Mucosa of descending colon (tissue), 3 donors: ENCODE measurements around the gene SMARCD3. TPM values are rescaled to one million over a fixed set of nuclear protein-coding genes. Genes with fewer than 3 reads are reported as not detected.

ENCODE experiments used
- ATAC-seq: fragments of 200-7000 bp; cut with Tn5 transposase; one replicate; pipeline ENCODE4 v1.9.1; 2020; ENCODE audit warnings: mild to moderate bottlenecking, moderate library complexity
- DNase-seq, 3 donors: peaks; one replicate each; pipeline ENCODE4 v3.0.0-alpha.2; 2020
- H3K36me3 ChIP-seq: fragments of 200-600 bp; one replicate; pipeline ENCODE4 v1.8.0; 2021; ENCODE audit warnings: low read depth, mild to moderate bottlenecking
- H3K4me1 ChIP-seq: fragments of 200-600 bp; one replicate; pipeline ENCODE4 v1.8.0; 2021; ENCODE audit warnings: low read depth, mild to moderate bottlenecking
- H3K4me3 ChIP-seq: fragments of 200-600 bp; one replicate; pipeline ENCODE4 v1.8.0; 2021; ENCODE audit warnings: mild to moderate bottlenecking
- H3K9me3 ChIP-seq: fragments of 200-600 bp; one replicate; pipeline ENCODE4 v1.8.0; 2021; ENCODE audit warnings: mild to moderate bottlenecking
- intact Hi-C, 2 donors: fragments of 100-400 bp; cut with DNase I in 1 of 2; cut with micrococcal nuclease in 1 of 2; formaldehyde crosslinking; loops; one replicate each; pipeline versions ENCODE4 v1.11.0 to v1.11.1; 2022; cut with DNase I, micrococcal nuclease
- total RNA-seq, 3 donors: library from RNA; stranded (reverse); fragmentation: NEBNext Ultra II Directional in 2 of 3; extraction: Animal tissue kit (Norgen Biotek cat#: 25700) in 2 of 3; gene quantifications; one replicate each; pipeline versions ENCODE4 v1.2.1 to v1.2.4, GENCODE V29; 2021 to 2023
- TF ChIP-seq, protein P1 (sequence below): fragments of 200-600 bp; IDR thresholded peaks from one replicate; pipeline ENCODE4 v1.8.0; 2022; ENCODE audit warnings: antibody characterized with exemption, mild to moderate bottlenecking
- donor health status: DM: no; HTN: no; CAD: no; lungs with moderate emphysema.
- donor health status: DM: no; HTN: no; CAD: no.
- donor health status: DM: no; HTN: yes; CAD: no.

SMARCD3 gene
- total RNA-seq, 3 donors from 2014 or later: 5.1 to 44.3 (median 10.0) TPM

DNA sequence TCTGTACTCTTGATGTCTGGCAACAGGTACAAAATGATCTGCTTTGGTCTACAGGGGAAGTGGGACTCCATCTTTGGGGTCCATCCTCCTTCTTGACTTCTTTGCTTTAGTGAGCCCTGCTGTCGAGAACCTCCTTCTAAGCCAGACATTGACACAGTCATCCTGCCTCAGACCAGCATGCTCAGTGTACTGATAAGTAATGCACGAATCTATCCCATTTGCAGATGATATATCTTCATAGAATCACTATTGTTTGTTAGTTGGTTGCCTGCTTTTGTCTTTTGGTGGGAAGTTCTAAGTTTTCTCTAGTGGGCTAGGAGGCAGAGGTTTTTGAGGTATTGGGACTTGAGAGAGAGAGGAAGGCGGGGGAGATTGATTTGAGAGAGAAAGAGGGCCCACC, 47.1 kb downstream of the SMARCD3 start:
- no peaks in the 10 kb centered on the region for H3K9me3 ChIP-seq
- DNase-seq (no peak), ATAC-seq (no peak)
- intact Hi-C loops: no loop called here
- H3K4me3 ChIP-seq: no peak overlapping the region
- TF ChIP-seq, protein P1, sequence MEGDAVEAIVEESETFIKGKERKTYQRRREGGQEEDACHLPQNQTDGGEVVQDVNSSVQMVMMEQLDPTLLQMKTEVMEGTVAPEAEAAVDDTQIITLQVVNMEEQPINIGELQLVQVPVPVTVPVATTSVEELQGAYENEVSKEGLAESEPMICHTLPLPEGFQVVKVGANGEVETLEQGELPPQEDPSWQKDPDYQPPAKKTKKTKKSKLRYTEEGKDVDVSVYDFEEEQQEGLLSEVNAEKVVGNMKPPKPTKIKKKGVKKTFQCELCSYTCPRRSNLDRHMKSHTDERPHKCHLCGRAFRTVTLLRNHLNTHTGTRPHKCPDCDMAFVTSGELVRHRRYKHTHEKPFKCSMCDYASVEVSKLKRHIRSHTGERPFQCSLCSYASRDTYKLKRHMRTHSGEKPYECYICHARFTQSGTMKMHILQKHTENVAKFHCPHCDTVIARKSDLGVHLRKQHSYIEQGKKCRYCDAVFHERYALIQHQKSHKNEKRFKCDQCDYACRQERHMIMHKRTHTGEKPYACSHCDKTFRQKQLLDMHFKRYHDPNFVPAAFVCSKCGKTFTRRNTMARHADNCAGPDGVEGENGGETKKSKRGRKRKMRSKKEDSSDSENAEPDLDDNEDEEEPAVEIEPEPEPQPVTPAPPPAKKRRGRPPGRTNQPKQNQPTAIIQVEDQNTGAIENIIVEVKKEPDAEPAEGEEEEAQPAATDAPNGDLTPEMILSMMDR: no peak
- H3K36me3 ChIP-seq: no peaks in the 10 kb centered on the region
- H3K4me1 ChIP-seq: no peaks in the 10 kb centered on the region

- TF ChIP-seq, protein P1: no peak
- Histone ChIP-seq H3K9me3 (no peaks in the 10 kb centered on the region), H3K4me1 (no peaks in the 10 kb centered on the region), H3K36me3 (no peaks in the 10 kb centered on the region), H3K4me3 (no peak overlapping the region)
- intact Hi-C loops: no loop called here
- DNase-seq (no peak), ATAC-seq (no peak)
Measured at GRCh38 chr7:151198945-151199848, 49.3 kb downstream of the SMARCD3 start.

GRCh38 chr7:151197932-151198331, 50.6 kb downstream of the SMARCD3 start:
- intact Hi-C loops: no loop called here
- Histone ChIP-seq H3K9me3 (no peaks in the 10 kb centered on the region), H3K36me3 (no peaks in the 10 kb centered on the region), H3K4me1 (no peaks in the 10 kb centered on the region), H3K4me3 (no peak overlapping the region)
- DNase-seq (no peak), ATAC-seq (no peak)
- TF ChIP-seq, protein P1: no peak

DNA sequence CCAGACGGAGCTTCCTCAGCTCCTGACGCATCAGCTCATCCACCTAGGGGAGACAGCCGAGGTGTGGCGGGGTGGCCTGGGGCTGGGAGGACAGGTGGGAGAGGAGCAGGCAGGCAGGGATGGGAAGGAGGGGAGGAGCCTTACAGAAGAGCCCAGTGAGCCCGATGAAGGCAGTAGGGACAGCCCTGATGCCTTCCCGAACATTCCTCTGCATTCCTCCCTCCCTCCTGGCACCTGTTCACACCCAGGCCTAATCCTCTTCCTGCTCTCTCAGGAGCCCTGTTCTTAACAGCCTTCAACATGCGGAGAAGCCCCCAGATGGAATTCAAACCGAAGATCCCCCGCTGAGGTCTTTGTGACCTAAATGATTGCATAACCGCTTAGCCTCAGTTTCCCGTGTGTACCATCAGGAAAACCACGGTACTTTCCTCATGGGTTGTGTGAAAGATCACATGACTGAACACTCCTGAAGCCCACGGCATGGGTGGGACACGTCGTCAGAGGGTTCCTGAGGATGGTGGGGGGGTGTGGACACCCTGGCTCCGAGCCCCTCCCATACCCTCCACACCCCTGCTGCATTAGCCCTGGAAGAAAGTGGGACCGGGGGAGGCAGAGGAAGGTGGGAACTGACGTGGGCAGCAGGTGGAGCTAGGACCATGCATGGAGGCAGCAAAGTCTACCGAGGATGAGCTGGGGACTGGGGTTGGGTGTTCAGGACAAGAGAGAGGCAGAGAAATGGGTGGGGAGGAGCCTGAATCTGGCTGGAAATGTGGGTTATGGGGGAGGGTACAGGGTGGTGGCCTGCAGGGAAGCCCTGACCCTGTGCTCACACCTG, 52.7 kb downstream of the SMARCD3 start:
- Histone ChIP-seq H3K36me3 (no peaks in the 10 kb centered on the region), H3K9me3 (no peaks in the 10 kb centered on the region), H3K4me1 (no peaks in the 10 kb centered on the region), H3K4me3 (no peak overlapping the region)
- TF ChIP-seq, protein P1: no peak
- ATAC-seq (no peak), DNase-seq (no peak)
- intact Hi-C loops: no loop called here

DNA sequence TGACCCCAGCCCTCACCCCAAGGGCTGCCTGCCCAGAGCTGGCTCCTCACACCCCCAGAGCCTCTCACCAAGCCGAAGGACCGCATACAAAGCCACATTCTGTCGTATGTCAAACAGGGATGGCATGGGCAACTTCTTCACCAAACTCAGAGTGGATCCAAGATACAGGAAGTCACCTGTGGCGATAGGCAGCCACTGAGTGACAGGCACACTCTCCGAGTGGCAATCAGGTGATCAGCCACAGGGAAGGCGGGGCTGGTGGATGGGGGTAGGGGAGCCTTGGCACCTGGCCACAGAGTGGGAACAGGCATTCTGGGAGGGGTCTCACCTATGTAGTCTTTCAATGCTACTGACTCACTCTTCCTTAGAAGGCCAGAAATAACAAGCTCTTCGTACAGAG, 54.3 kb downstream of the SMARCD3 start:
- Histone ChIP-seq H3K9me3 (no peaks in the 10 kb centered on the region), H3K4me3 (no peak overlapping the region), H3K4me1 (no peaks in the 10 kb centered on the region), H3K36me3 (no peaks in the 10 kb centered on the region)
- TF ChIP-seq, protein P1: no peak
- intact Hi-C loops: no loop called here
- DNase-seq: no peak
- ATAC-seq: no peak
